Measurements from ENCODE around the gene GSDME. TPM values are rescaled to one million over a fixed set of nuclear protein-coding genes. Genes with fewer than 3 reads are reported as not detected.

The GSDME gene
- polyA plus RNA-seq, 1 of the 3 experiments (the other 2 are of a cell fraction) = 109 TPM

GRCh38 chr7:24801883-24802282 is 44.6 kb upstream of the GSDME start (continued):
- TF ChIP-seq CTCF (IDR thresholded peaks at IDR 0.05) = no peak

DNA sequence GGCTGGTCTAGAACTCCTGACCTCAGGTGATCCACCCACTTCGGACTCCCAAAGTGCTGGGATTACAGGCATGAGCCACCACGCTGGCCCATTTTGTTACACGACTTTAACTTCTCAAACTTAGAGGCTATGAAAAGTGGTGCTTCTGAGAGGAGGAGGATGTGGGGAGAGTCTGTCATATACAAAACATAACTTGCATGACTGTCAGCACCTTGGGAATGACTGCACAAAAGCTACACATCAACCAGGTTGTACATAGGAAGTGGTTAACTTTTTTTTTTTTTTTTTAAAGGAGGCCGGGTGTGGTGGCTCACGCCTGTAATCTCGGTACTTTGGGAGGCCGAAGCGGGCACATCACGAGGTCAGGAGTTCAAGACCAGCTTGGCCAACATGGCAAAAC is 43.4 kb upstream of the GSDME start:
- no peak overlapping the region for H3K27ac ChIP-seq (ENCODE audit: low read depth in 2 of 2, low read length in 1 of 2)
- H3K79me2 ChIP-seq (ENCODE audit: insufficient read depth) = no peaks in the 10 kb centered on the region
- TF ChIP-seq TAF1 (IDR thresholded peaks at IDR 0.05; ENCODE audit: borderline replicate concordance, low read depth, low read length) (no peak), CHD2 (IDR thresholded peaks at IDR 0.05; ENCODE audit: low read length, partially characterized antibody) (no peak), POLR2AphosphoS5 (IDR thresholded peaks at IDR 0.05; ENCODE audit: low read depth, low read length) (no peak), JUND (IDR thresholded peaks at IDR 0.05) (no peak), FOXJ3 (CRISPR knock-in tag; IDR thresholded peaks at IDR 0.05) (no peak), TCF12 (IDR thresholded peaks at IDR 0.05) (no peak), SMC3 (IDR thresholded peaks at IDR 0.05; ENCODE audit: low read depth, low read length) (no peak), RAD21 (IDR thresholded peaks at IDR 0.05; ENCODE audit: low read length) (no peak), EP300 (IDR thresholded peaks at IDR 0.05; ENCODE audit: borderline replicate concordance in 1 of 2, low read depth in 1 of 2, low read length in 1 of 2) (no peak), MXI1 (IDR thresholded peaks at IDR 0.05; ENCODE audit: low read depth, low read length) (no peak), RFX5 (IDR thresholded peaks at IDR 0.05; ENCODE audit: low read length) (no peak), NFIC (IDR thresholded peaks at IDR 0.05; ENCODE audit: borderline replicate concordance) (no peak)
- no peaks in the 10 kb centered on the region for H3K4me1 ChIP-seq (ENCODE audit: control insufficient read depth in 1 of 2, insufficient read depth in 2 of 2, low read depth in 1 of 2, low read length in 1 of 2)
- no peak overlapping the region for H3K4me2 ChIP-seq
- ChIA-PET POLR2A (no interaction called here), CTCF (interaction anchor here (1.0 to 6.0 kb wide), 7 partner anchors 12 to 298 kb away, joined by 3 to 70 read pairs (median 6); no protein-coding TSS in a partner anchor)
- DNase-seq = no peak
- no peak overlapping the region for H2AFZ ChIP-seq (ENCODE audit: low read depth)
- H3F3A ChIP-seq (replicated peaks; ENCODE audit: insufficient read depth) = peaks cover 4% of the 10 kb centered on the region
- 95% methylated on average over 9 of the region's 9 CpGs for WGBS (ENCODE audit: low lambda C conversion rate)
- no peaks in the 10 kb centered on the region for H3K9me2 ChIP-seq
- no peaks in the 10 kb centered on the region for H3K27me3 ChIP-seq (ENCODE audit: insufficient read depth)
- no peak overlapping the region for H3K4me3 ChIP-seq (ENCODE audit: low read depth in 2 of 2, low read length in 1 of 2)
- no peak overlapping the region for H3K9ac ChIP-seq
- H3K36me3 ChIP-seq (replicated peaks in 1 of 2; ENCODE audit: control insufficient read depth in 1 of 2, insufficient read depth in 2 of 2, low read length in 1 of 2) = peaks cover 64 to 74% of the 10 kb centered on the region in 2 experiments
- no peaks in the 10 kb centered on the region for H4K20me1 ChIP-seq (ENCODE audit: insufficient read depth)
- no peaks in the 10 kb centered on the region for H3K9me3 ChIP-seq

GRCh38 chr7:24800073-24800472 is 42.8 kb upstream of the GSDME start:
- Histone ChIP-seq H3K4me3 (ENCODE audit: low read depth in 2 of 2, low read length in 1 of 2) (no peak overlapping the region), H3F3A (replicated peaks; ENCODE audit: insufficient read depth) (peaks cover 4% of the 10 kb centered on the region), H3K79me2 (ENCODE audit: insufficient read depth) (no peaks in the 10 kb centered on the region), H3K4me2 (no peak overlapping the region), H3K36me3 (replicated peaks in 1 of 2; ENCODE audit: control insufficient read depth in 1 of 2, insufficient read depth in 2 of 2, low read length in 1 of 2) (peaks cover 65 to 69% of the 10 kb centered on the region in 2 experiments), H3K27me3 (ENCODE audit: insufficient read depth) (no peaks in the 10 kb centered on the region), H3K9ac (no peak overlapping the region), H3K27ac (ENCODE audit: low read depth in 2 of 2, low read length in 1 of 2) (no peak overlapping the region), H3K4me1 (ENCODE audit: control insufficient read depth in 1 of 2, insufficient read depth in 2 of 2, low read depth in 1 of 2, low read length in 1 of 2) (no peaks in the 10 kb centered on the region), H3K9me3 (no peaks in the 10 kb centered on the region), H2AFZ (ENCODE audit: low read depth) (no peak overlapping the region), H3K9me2 (no peaks in the 10 kb centered on the region), H4K20me1 (ENCODE audit: insufficient read depth) (no peaks in the 10 kb centered on the region)
- TF ChIP-seq RCOR1 (IDR thresholded peaks at IDR 0.05; ENCODE audit: low read length) (no peak), SIN3A (IDR thresholded peaks at IDR 0.05; ENCODE audit: borderline replicate concordance, low read depth, low read length) (no peak)
- DNase-seq = no peak
- WGBS (ENCODE audit: low lambda C conversion rate) = 97% methylated on average over 6 of the region's 6 CpGs
- ChIA-PET POLR2A (no interaction called here), CTCF (interaction anchor here (1.0 to 6.0 kb wide), 5 partner anchors 13 to 298 kb away, joined by 3 to 70 read pairs (median 5); no protein-coding TSS in a partner anchor)
